KG1 (cell line): ENCODE measurements around the gene ADARB2.

Experiments used
- DNase-seq: peaks from one replicate; lab custom pipeline; 2025; lab: John Stamatoyannopoulos, UW

Gene ADARB2

DNA sequence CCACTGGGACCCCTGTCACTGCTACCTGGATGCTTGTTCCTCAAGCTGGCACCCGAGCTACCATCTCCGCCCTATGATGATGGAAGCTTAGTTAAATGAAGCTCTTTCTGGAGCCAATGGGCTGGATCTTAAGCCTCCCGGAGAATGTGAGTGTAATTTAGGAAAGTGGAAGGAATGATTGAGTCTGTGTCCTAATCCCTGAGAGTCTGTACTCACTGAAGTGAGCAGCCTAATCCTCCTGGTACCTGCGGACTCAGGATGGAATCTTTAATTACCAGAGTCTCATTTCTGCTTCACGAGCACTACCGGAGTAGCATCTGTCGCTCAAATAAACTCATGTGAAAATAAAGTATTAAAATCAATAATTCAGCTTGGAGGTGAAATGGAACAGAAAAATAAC lies 425.6 kb downstream of the ADARB2 start:
- DNase-seq: no peak

DNA sequence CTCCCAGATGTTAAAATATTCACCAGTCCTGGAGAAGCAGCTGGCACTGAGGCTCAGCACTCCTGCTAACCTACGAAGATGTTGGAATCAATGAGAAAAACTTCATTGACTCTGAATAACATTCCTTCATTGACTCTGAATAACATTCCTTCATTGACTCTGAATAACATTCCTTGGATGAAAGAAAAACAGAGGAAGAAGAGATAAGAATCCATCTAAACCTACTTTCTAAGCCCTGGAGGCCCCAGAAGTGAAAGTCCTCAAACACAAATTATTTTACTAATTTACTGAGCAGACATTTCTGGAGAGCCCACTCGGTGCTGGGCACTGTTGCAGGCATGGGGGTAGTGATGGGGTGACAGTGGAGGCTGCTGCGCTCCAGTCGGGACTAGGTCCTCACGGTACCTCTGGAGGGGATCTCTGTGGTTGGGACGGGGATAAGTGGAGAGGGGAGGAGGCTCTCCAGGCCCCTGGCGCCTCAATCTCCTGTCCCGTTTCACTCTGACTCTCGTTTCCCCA lies 427.0 kb downstream of the ADARB2 start:
- no peak for DNase-seq

DNA sequence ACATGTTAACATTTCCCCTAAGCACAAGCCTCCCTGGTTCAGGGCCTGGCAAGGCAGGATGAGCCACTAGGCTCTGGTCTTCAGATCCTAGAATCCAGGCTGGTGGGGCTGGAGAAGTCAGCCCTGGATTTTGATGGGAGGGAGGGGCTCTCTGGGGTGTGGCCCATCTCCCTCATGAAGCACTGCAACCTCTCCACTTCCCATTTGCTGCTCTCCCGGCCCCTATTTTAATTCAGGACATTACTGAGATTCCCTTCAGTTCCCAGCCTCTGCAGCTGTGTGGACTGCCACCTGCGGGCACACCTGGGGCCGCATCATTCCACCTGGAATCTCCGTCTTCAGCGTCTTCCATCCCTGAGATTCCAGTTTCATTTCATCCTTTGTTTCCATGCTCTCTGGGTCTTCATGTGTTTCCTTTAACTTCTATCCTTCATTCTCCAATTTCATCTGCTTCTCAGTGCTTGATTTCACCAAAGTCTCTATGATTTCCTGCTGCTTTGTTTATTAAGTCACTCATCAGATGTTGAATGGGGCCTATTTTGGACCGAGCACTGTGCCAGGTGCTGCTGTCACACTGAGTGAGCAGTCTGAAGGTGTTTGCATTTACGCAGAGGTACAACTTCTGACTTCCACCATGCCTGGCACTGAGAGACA lies 427.6 kb downstream of the ADARB2 start:
- no peak for DNase-seq

DNA sequence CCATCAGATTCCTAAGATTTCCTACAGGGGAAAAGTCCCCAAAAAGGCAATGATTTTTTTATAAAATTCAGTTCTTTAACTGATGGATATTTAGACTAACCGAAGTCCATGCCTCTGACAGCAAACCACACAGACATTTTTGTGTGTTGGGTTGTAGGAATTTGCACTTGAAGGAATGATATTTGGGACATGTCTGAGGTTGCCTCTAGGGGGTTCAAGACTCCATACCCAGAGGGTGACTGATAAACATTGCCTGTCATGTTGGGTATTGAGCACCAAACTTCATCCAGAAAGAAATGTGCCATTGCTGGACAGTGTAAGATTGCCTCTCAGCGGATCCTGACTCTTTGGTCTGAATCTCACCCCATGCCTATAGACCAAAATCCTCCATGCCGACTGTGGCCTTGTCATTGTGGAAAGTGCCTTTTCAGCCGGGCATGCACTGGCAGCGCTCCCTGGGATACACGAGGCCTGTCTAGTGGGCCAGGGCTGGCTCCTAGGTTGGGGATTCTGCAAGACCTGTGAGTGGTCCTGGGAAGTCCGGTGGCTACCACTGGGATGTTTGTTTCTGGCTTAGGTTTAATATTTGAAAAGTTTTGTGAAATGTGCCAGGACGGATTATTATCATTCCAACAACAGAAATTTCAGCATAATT lies 428.2 kb downstream of the ADARB2 start:
- no peak for DNase-seq

DNA sequence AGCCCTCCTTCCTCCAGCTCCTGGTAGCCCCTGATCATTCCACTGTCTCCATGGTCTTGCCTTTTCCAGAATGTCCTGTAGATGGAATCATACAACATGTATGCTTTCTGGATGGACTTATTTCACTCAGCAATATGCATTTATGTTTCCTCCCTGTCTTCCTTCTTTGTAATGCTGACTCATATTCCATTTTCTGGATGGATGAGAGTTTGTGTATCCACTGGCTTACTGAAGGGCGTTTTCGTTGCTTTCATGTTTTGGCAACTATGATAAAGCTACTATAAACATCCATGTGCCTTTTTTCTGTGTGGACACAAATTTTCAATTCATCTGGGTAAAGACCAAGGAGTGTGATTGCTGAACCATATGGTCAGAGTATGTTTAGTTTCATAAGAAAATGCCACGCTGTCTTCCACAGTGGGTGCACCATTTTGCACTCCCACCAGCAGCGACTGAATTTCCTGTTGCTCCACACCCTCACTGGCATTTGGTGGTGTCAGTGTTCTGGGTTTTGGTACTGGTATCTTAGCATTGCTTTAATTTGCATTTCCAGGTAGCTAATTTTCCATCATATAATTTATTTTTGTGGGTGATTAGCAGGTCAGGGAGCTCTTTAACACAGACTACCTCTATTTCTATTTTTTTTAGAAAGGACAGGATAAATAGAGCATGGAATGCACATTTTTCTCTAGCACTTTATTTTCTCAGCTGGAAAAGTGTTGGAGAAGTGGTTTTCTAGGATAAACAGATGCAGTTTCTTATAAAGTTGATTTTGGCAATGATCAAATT lies 429.0 kb downstream of the ADARB2 start:
- no peak for DNase-seq

DNA sequence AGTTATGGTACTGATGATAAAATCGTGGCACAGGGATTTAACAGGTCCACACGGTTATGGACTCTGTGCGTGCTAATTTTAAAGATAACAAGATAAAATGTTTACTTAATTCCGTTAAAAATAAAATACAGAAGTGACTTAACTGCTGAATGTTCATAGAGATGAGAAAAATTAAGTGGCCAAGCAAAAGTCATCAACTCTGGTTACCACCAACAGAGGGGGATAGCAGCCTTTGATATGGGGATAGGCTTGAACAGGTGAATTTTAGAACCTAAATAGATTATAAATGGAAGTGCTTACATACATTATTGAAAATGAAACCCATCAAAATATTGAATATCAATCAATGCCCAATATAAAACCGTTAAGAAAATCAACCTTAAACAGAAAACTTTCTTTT lies 436.2 kb downstream of the ADARB2 start:
- no peak for DNase-seq

DNA sequence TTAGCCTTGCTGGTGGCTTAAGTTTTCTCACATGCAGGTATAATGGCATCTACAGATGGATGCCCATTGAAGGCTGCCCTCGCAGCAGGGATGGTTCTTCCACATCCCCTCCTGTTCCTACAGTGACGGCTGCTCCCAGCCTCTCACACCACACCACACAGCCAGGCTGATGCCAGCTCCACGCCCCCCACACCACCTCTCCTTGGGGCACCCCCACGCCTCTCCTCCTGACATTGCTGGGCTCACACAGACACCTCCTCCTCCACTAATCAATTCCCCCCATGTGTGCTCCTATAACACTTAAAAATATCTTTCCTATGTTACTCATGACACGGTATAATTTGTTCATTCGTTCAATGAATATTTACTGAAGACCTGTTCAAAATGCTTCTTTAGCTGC lies 437.1 kb downstream of the ADARB2 start:
- no peak for DNase-seq

DNA sequence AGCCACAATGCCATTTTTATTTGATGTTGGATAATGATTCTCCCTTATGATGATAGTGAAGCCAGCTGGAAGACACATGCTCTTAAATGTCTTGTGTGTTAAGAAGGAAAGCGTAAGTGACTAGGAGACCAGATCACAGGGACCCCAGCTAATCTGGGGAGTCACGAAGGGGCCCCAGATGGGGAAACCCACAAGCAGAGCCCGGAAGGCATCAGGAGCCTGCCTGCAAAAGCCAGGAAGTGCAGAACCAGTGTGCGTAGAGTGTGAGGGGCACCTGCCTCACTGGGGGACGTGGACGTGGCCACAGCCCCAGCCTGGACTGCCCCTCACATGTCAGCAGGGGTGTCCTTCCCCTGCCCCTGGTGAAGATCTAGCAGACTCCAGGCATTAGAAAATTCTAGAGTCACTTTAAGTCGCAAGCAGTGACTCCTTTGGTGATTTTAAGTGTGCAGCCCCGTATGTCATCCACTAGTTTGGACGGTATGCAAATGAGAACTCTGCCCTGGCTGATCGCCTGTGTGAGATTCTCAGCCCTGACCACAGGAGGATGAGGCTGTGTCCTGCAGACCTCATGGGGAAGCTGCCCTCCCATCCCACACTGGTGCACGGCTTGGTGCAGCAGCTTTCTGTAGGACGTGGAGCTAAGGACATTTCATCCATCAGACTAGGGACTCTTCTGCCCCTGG lies 438.1 kb downstream of the ADARB2 start:
- no peak for DNase-seq

DNA sequence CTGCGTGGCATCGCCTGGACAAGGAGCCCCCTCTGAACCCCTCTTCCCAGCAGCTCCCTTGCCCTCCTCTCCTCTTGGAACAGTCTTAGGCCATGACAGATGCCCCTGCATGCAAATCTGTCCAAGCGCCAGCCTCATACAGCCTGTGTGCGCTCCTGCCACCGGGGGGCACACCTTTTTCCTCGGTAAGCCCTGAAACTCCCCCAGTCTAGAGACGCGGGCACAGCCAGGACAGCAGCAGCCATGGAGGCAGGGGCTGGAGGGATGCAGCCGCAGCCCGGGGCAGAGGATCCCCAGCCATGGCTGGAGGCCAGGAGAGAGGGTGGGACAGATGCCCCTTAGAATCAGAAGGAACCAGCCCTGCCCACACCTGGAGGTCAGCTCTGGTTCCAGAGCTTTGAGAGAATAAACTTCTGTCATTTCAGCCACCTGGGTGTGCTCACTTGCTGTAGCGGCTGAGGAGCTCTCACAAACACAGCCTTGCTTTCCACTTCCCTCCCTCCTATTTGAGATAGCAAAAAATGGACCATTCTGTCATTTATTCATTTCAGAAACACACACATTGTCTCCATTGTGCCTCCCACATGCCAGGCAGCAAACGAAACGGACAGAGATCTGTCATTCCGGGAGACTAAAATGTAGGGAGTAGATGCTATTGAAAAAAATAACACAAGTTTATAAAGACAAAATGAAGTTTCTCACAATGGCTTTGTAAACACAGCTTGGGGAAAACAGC lies 439.6 kb downstream of the ADARB2 start:
- DNase-seq: no peak

DNA sequence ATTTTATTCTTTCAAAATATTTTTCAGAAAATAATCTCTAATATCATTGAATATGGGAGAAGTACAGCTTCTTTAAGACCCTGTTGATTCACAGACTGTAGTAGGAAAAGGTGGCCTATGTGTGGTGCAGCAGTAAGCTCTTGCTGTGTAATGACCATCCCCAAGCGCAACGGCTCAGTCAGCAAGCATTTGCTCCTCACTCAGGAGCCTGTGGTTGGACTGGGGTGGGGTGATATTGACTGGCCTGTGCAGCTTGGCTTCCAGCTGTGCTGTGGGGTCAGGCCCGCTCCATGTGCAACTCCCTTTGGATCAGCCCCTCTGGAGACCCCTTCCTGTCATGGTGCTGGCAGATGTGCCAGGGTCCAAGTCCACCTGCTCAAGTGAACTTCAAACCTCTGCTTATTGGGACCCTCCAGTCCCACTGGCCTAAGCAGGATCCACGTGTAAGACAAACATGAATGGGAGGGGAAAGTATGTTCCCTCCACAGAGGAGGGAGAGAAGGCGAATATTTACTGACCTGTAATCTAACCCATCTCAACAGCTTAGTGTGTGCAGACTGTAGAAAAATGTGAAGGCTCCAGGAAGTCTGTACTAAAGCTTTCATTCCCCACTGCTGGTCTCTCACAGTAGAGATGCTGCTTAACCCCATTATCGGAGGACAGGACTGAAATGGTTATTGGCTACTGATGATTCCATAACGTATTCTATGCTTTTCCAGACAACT lies 441.4 kb downstream of the ADARB2 start:
- DNase-seq: no peak

DNA sequence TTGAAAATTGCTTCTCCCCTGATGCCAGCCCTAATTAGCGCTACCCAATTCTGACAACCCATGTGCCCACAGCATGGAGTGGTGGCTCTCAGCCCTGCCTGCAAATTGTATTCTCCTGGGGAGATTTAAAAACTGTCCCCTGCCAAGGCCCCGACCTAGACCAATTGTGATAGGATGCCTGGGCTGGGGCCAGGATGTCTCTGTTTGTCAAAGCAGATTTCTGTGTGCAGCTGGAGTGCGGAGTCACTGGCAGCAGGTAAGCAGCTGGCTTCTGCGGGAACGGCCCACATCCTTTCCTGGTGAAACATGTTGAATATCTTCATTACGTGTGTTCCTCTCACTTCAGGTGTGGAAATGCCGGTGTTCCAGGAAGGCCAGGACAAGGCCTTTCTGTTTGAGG lies 442.6 kb downstream of the ADARB2 start:
- no peak for DNase-seq

DNA sequence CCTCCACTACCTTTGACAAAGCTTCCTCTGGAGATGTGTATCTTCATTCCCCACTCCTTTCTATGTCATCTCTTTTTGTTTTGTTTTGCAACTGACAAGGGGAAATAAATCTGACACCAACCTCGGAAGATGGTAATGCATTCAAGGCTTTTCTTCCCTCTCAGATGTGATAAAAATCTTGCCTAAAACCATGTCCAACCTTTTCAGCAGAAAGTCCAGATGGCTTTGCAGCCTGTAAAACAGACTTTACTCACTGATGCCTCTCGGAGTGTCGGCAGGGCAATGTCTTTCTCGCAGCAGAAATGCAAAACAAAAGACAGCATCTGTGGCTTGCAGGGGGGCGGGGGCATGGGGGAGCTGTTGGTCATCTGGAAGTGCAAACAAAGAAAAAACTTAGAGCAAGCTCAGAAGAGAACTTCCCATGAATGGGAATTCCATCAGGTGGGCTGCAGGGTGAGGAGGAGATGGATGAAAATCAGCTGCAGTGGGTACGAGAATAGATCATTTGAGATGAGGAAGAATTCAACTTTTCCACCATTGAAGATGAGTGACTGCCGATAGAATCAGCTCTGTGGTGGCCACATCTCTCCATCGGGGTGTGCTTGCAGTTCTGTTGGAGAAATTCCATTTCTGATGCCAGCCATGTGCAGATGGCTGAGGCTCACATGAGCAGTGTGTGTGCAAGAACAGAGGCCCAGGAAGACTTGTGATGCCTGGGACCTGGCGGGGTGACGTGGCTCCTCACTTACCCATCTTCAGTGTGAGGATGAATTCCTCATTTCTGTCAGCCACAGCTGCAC lies 443.5 kb downstream of the ADARB2 start:
- DNase-seq: no peak

DNA sequence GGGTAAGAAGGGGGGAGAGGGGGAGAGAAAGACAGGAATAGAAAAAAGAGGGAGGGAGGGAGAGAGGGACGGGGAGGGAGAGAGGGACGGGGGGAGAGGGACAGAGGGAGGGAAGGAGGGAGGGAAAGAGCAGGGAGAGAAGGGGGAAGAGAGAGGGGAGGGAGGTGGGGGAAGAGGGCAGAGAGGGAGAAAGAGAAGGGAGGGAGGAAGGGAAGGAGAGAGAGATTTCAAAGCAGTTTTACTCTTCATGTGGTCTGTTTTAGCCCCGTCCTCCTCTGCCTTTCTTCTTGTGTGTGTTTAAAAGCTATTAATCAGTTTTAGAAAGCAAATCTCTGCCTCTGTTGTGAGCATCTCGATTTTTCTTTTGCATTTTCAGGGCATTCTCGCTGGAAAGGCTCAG lies 444.2 kb downstream of the ADARB2 start:
- DNase-seq: no peak

DNA sequence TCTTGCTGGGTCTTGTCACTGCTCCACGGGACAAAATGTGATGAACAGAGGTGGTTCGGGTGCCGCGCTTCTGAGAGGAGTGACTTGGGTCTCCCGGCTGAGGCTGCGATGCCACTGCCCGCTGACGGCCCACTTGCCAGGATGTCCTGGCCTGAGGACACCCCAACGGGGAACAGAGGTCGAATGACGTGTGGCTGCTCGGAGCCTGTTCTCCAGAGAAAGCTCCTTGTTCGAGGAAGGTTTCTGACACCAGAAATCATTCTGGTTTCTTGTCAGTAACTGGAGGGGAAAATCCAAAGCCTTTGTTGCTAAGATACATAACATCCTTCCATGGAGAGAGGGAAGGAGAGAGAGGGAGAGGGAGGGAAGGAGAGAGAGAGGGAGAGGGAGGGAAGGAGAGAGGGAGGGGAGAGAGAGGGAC lies 444.7 kb downstream of the ADARB2 start:
- no peak for DNase-seq

DNA sequence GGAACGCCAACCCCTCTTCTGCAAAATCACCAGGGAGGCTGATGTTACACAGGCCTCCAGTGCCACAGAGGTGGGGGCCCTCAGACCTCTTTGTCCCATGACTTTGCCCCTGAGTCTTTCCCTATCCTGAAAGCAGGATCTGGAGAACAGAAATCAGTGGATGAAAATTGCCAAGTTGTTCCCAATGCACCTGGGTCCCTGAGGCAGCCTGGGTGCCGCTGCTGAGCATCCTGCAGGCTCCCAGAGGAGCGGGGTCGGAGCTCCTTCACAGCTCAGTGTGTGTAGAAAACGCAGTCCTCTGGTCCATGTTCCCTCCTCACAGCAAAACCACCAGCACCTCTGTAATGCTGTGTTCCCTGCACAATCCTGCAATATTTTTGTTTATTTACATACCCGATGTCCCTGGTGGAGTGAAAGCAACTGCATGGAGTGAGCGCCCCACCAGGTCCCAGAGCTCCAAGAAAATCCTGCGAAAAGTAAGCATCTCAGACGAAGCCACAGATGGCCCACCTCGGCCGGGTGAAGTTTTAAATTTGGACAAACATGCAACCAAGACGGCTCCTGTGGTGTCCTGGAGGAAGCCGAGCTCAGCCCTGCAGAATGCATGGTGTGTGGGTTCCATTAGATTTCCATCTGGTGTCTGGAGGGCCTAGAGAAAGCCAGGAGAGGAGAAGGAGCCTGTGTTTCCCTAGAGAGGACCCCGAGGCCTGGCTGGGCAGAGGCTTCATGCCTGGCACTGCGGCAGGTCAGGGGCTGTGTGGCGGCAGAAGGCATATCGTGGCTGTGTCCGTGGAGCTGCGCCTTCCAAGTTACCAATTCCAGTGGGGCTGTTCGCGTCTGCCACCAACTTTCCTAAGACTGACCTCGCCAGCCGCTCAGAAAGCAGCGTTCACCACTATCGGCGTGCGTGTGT lies 445.9 kb downstream of the ADARB2 start:
- DNase-seq: no peak

DNA sequence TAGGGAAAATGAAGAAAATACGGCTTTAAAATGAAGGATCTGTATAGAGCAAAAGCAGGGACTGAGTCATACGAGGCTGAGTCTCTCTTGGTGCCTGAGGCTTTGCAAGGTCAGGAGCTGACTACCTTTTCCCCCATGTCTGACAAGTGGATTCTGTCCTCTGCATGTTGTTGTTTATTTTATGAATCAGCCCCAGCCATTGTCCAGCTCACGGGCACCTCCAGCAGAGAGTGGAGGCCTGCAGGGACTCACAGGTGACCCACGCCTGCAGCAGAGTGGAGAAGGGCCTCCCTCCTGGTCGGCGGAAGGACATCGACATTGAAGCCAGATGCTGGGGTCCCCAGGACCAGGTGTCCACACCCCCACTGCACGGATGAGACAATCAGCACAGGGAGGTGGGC lies 447.3 kb downstream of the ADARB2 start:
- DNase-seq: no peak

DNA sequence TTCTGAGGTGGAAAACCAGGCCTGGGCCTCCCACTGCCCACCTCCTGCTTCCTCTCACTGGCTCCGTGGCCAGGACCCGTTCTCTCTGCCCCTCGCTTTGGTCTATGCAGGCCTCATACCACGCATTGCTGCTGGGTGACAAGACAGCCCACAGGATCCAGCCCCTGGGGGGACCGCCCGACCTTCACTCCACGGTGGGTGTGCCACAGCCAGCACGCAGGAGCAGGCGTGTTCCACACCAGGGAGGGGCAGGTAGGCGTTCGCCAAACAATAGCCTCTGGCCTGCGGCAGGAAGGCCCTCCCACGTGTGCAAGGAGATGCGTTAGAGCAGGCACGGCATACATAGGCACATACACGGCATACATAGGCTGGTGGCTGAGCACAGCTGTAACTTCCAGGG lies 447.7 kb downstream of the ADARB2 start:
- DNase-seq: no peak

DNA sequence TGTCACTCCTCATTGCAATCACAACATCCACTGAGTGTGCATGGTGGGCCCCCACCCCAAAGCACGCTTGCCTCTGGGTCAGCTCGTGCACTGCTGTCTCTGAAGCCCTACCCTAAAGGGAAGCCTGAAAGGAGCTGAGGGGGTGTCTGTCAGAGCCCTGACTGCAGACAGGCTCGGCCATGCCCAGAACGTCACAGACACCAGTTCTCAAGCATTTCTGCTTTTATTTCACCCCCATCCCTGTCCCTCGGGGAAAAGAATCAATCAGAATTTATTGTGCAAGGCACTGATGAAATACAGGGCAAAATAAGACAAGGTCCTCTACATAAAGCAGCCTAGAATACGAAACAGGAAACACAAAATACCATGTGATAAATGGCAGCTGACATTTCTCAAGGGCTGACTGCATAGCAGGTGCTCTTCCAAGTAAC lies 449.3 kb downstream of the ADARB2 start:
- no peak for DNase-seq

DNA sequence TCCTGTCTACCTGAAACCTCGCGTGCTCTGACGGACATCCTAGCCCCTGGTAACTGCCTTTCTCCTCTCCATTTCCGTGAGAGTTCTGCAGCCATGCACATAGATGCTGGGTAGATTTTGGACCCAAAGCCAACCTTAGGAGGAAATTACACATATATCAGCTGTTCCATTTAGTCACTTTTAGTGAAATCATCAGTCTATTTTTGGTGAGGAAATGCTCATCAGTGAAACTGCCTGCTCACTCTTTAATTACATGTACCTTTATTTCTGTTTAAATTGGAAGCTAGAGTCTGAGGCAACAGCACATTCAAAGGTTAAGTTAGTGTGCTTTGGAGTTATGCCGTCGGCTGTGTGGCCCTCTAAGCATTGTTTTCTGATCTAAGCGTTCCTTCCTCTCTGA lies 449.8 kb downstream of the ADARB2 start:
- DNase-seq: no peak
